GM18505 (cell line): ENCODE measurements around the gene GJB5.
"Not testable (repeated sequence)": the region's sequence is repeated elsewhere in the genome, so short reads cannot be mapped to it uniquely, and the experiment has no call there.

Experiments used
- ATAC-seq: cut with Tn5 transposase; IDR thresholded peaks from one replicate; pipeline ENCODE4 v1.9.1; 2021; ENCODE audit not compliant: unreplicated experiment
- POLR2A ChIP-seq: IDR thresholded peaks from 4 replicates; pipeline ENCODE4 v1.6.1; 2011; ENCODE audit warnings: borderline replicate concordance; ENCODE audit not compliant: insufficient read depth, insufficient read length; ENCODE audit errors: extremely low read depth

GJB5 gene

DNA sequence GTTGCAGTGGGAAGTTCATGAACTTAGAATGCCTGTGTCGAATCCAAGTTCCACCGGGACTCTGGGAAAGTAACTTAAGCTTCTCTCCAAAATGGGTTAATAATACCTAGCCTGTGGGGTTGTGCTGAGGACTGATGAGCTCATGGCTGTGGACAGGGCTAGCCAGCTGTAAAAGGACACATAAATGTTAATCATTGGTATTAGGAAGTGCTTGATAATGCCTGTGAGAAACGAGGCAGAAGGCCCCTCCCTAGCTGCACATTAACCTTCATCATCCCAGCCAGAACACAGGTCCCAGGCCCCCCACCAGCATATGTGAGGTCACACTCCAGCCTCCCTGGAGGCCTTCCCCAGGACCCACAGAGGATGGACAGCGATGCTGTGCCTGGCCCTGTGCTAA, 3.9 kb downstream of the GJB5 start:
- ATAC-seq = no peak
- no peak for TF ChIP-seq POLR2A

DNA sequence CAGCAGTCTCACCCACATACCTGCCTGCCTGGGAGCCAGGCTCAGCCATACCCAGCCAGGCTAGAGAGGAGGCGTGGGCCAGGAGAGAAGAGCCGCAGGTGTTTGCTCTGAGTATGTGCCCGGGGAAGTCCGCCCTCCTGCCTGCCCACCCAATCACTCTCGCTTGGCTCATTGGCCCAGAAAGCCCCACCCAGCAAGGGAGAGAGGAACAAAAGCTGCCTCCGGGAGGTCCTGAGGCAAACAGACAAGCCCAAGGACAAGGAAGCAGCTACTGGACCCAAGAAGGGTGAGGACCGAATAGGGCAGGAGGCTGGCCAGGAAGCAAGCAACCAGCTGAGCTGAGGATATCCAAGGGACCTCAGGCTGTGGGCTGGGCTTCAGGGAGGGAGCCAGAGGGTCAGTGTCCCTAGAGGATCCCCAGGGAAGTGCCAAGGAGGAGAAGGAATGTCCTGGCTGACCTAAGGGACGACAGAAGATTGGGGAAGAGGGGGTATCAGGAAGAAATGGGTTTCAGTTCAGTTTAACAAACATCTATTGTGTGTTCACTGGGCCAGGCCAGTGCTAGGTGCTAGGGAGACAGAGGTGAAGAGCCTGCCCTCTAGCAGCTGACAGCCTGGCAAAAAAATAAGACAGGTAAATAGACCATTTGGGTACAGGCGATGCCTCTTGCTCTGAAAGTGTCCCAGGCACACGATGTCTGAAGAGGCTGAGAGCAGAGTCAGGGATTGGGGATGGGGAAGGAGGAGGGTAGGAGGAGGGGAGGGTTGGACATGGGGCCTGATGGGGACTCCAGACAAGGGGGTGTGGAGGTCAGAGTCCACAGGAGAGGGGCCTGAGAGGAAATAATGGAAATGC, 4.9 kb downstream of the GJB5 start, which contains the start of gene GJB4:
GJB4 (plus strand) TSS at position 238 of the 855 bp plus-strand sequence. CDS start 1,515 bp downstream, outside the sequence.
- no peak for ATAC-seq

DNA sequence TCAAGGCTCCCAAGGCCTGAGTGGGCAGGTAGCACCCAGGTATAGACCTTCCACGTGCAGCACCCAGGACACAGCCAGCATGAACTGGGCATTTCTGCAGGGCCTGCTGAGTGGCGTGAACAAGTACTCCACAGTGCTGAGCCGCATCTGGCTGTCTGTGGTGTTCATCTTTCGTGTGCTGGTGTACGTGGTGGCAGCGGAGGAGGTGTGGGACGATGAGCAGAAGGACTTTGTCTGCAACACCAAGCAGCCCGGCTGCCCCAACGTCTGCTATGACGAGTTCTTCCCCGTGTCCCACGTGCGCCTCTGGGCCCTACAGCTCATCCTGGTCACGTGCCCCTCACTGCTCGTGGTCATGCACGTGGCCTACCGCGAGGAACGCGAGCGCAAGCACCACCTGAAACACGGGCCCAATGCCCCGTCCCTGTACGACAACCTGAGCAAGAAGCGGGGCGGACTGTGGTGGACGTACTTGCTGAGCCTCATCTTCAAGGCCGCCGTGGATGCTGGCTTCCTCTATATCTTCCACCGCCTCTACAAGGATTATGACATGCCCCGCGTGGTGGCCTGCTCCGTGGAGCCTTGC, 6.4 kb downstream of the GJB5 start:
- no peak for ATAC-seq
- no peak for TF ChIP-seq POLR2A

More for the DNA sequence above, 4.9 kb downstream of the GJB5 start, which contains the start of gene GJB4:
- no peak for TF ChIP-seq POLR2A

DNA sequence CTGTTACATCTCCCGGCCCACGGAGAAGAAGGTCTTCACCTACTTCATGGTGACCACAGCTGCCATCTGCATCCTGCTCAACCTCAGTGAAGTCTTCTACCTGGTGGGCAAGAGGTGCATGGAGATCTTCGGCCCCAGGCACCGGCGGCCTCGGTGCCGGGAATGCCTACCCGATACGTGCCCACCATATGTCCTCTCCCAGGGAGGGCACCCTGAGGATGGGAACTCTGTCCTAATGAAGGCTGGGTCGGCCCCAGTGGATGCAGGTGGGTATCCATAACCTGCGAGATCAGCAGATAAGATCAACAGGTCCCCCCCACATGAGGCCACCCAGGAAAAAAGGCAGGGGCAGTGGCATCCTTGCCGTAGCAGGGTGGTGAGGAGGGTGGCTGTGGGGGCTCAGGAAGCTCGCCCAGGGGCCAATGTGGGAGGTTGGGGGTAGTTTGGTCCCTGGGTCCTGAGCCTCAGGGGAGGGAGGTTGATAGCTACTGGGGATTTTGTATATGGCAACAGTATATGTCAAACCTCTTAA, 7.0 kb downstream of the GJB5 start:
- no peak for ATAC-seq
- no peak for TF ChIP-seq POLR2A

DNA sequence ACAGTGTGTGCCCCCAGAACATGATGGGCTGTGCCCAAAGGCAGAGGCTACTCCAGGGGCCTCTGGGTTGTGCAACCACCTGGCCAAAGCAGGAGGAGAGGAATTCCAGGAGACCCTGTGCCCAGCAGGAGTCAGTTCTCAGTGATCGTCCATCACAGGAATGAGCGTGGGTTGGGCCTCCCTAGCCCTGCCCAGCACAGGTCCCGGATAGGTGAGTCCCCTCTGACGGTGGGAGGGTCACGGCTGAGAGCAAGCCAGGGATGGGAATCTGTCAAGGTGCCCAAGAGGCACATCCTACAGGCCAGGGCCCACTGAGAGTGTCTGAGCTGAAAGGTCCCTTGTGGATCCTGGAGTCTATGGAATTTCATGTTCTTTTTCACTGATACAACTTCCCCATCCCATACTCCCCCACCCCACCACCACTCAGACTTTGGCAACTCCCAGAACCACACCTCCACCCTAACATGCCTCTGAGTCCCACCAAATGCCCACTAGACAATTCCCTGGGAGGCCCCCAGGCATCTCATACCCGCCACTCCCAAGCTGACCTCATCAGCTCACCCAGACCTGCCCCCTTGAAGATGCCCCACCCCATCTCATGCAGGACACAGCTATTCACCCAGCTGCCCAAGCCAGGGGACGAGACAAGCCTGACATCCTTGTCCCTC, 7.8 kb downstream of the GJB5 start:
- ATAC-seq = no peak
- no peak for TF ChIP-seq POLR2A

DNA sequence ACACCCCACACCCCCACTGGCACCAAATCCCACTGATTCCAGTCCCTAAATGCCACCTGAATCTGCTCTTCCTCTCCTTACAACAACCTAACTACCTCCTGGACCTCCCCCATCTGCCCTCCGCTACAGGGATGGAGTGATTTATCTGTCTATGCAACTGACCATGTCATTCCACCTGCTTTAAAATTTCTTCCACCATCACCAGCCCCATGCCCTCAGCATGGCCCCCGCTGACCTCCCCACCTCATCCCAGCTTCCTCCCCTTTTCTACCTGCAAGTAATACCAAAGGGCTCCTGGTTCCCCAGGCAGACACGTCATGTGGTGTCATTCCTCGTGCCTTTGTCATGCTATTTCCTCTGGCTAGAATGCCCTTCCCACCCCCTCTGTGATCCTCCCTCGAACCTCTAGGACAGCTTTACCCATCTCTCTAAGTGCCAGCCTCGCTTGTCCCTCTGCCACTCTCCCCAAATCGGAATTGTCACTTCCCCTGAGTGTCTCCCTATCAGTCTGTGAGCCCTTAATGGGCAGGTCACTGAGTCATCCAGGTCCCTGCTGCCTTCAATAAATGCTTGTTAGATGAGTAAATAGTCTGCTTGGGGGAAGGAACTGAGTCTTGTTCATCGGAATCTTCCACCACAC, 8.4 kb downstream of the GJB5 start:
- no peak for TF ChIP-seq POLR2A
- no peak for ATAC-seq

DNA sequence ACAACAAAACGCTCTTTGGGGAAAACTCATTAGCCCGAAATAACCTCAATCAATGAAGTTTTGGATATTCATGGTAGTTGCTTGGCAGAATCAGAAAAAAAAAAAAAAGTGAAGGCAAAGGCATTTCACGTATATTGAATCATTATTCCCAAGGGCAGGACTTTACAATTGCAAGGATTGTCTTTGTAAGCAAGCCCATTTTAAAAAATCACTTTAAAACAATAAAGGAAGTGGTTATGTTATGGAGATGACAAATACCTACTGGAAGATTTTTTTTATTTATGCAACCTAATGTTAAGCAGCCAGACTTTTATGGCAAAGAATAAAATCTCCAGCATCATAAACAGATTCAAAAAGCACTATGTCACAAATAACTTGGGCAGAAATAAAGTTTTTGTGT, 14.0 kb downstream of the GJB5 start:
- ATAC-seq = no peak

DNA sequence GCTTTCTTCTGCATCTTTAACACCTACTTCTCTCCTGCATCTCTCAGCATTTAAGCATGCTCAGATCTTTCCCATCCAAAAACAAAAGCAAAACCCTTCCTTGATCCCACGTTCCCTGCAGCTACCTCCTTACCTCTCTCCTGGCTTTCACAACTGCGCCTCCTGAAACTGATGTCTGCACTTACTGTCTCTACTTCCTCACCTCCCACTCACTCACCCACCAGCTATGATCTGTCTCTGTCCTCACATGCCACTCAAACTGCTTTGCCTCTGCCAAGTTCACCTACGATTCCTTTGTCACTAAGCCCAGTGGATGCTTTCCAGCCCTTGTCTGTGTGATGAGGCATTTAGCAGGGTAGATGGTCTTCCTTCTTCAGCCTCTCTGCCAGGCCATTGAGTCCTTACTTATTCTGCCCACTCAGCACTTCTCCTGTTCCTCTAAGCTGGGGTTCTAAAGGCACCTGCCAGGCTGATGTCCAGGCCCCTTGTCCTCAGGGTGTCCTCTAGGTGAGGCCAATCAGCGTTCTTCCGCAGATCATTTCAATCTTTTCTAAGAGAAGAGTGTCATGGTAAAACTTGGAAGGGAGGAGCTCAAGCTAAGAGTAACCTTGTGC, 16.2 kb downstream of the GJB5 start:
- no peak for TF ChIP-seq POLR2A
- no peak for ATAC-seq

More for the DNA sequence above, 14.0 kb downstream of the GJB5 start:
- TF ChIP-seq POLR2A = no peak

DNA sequence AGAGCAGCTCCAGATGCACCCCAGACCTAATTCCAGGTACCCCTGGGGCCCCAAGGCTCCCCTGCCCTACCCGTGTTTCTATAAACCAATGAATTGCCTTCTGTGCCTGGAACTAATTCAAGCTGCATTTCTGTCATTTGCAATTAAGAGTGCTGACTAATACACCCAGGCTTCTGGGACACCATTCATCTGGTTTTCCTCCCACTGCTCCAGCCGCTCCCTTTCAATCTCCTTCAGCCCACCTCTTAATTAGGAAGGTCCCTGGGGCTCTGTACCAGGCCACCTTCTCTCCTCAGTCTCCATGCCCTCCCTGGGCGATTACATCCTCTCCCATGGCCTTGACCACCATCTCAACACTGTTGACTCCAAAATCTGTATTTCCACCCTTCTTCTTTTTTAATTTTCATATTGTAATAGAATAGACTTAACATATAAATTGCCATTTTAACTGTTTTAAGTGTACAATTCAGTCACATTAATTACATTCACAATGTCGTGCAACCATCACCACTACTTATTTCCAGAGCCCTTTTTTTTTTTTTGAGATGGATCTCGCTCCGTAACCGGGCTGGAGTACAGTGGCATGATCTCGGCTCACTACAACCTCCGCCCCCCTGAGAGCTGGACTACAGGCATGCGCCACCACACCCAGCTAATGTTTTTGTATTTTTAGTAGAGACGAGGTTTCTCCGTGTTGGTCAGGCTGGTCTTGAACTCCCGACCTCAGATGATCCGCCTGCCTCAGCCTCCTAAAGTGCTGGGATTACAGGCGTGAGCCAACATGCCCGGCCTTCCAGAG, 16.9 kb downstream of the GJB5 start:
- no peak for ATAC-seq
- no peak for TF ChIP-seq POLR2A

DNA sequence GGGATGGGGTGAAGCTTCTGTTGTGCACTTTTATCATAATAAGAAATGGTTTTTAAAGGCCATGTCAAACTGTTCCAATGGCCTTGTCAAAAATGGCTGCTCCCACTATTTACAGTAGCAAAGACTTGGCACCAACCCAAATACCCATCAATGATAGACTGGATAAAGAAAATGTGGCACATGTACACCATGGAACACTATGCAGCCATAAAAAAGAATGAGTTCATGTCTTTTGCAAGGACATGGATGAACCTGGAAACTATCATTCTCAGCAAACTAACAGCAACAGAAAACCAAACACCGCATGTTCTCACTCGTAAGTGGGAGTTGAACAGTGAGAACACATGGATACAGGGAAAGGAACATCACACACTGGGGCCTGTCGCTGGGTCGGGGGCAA, 18.3 kb downstream of the GJB5 start:
- not testable (repeated sequence) for ATAC-seq

DNA sequence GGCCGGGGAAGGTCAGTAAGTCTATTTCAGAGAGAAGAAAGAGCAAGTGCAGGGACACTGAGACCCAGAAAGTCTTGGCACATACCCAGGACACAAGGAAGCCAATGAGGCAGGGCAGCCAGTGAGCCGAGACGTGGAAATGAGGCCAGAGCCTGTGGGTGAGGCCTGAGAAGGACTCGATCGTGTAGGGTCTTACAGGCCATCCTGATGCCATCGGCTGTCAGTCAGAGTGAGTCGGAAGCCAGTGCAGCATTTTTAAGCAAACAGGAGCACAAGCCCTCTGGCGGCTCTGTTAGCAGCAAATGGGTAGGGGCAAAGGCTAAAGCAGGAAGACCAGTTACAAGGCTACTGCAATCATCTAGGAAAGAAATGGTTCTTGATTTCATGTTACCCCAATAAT, 20.1 kb downstream of the GJB5 start:
- ATAC-seq = no peak

DNA sequence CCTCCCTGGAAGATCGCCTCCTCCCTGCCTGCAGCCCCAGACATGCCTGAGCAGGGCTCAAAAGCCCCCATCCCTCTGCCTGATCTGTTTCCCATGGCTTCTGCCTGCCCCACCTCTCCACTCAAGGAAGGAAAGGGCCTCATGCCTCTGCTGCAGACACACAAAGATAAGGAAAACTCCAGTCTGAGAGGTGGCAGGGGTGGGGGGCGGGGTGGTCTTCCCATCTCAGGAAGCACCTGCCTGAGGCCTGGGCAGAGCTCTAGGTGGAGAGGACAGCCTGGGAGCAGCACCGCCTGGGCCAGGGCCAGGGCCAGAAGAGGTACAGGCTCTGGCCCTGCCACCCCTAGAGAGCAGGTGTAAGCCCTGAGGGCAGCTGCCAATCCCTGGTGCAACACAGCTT, 22.1 kb downstream of the GJB5 start:
- ATAC-seq = no peak
- TF ChIP-seq POLR2A = no peak

More for the DNA sequence above, 20.1 kb downstream of the GJB5 start:
- no peak for TF ChIP-seq POLR2A
